Measurements from ENCODE around the gene YPEL3.
"Not testable (repeated sequence)": the region's sequence is repeated elsewhere in the genome, so short reads cannot be mapped to it uniquely, and the experiment has no call there.

YPEL3 gene

GRCh38 chr16:30117768-30118167 is 21.8 kb upstream of the YPEL3 start:
- DNase-seq (ENCODE audit: low read depth), result no peak

GRCh38 chr16:30116291-30117207 is 20.5 kb upstream of the YPEL3 start:
- no peak for DNase-seq (ENCODE audit: low read depth)

GRCh38 chr16:30115238-30115637 is 19.2 kb upstream of the YPEL3 start:
- DNase-seq (ENCODE audit: low read depth), result no peak

GRCh38 chr16:30114833-30115232 is 18.8 kb upstream of the YPEL3 start:
- not testable (repeated sequence) for DNase-seq (ENCODE audit: low read depth)

- no peak for DNase-seq (ENCODE audit: low read depth)
Observed at GRCh38 chr16:30114411-30114810, 18.4 kb upstream of the YPEL3 start.

GRCh38 chr16:30113711-30114333 is 17.8 kb upstream of the YPEL3 start:
- DNase-seq (ENCODE audit: low read depth), result no peak

GRCh38 chr16:30113031-30113710 is 17.2 kb upstream of the YPEL3 start, which contains the start of gene GDPD3:
Gene GDPD3, minus strand, starts transcription at chr16:30113537. Its CDS starts 59 bp downstream, at chr16:30113478.
- DNase-seq (ENCODE audit: low read depth), result no peak

GRCh38 chr16:30112197-30113030 is 16.4 kb upstream of the YPEL3 start:
- peak; percentile 58 for DNase-seq (ENCODE audit: low read depth)

GRCh38 chr16:30110661-30111060 is 14.6 kb upstream of the YPEL3 start:
- DNase-seq (ENCODE audit: low read depth), result no peak

- no peak for DNase-seq (ENCODE audit: low read depth)
Observed at GRCh38 chr16:30108059-30108850, 12.2 kb upstream of the YPEL3 start.

- no peak for DNase-seq (ENCODE audit: low read depth)
Observed at GRCh38 chr16:30104492-30104891, 8.5 kb upstream of the YPEL3 start.

GRCh38 chr16:30104090-30104489 is 8.1 kb upstream of the YPEL3 start:
- DNase-seq (ENCODE audit: low read depth), result no peak

GRCh38 chr16:30096862-30097563 is 1.0 kb upstream of the YPEL3 start:
- DNase-seq (ENCODE audit: low read depth), result no peak

- DNase-seq (ENCODE audit: low read depth), result no peak
Observed at GRCh38 chr16:30095166-30096078, 591 bp downstream of the YPEL3 start.

- DNase-seq (ENCODE audit: low read depth), result no peak
Observed at GRCh38 chr16:30094541-30095165, 1.4 kb downstream of the YPEL3 start.

GRCh38 chr16:30092373-30093010 is 3.5 kb downstream of the YPEL3 start:
- peak; percentile 62 for DNase-seq (ENCODE audit: low read depth)

GRCh38 chr16:30091474-30092372 is 4.3 kb downstream of the YPEL3 start, which contains the start of gene TBX6:
Gene TBX6, minus strand, starts transcription at chr16:30091924. Its CDS starts 731 bp downstream, at chr16:30091193.
- DNase-seq (ENCODE audit: low read depth), result peak; percentile 91
